Measurements from ENCODE around the gene SPON2.

The SPON2 gene

DNA sequence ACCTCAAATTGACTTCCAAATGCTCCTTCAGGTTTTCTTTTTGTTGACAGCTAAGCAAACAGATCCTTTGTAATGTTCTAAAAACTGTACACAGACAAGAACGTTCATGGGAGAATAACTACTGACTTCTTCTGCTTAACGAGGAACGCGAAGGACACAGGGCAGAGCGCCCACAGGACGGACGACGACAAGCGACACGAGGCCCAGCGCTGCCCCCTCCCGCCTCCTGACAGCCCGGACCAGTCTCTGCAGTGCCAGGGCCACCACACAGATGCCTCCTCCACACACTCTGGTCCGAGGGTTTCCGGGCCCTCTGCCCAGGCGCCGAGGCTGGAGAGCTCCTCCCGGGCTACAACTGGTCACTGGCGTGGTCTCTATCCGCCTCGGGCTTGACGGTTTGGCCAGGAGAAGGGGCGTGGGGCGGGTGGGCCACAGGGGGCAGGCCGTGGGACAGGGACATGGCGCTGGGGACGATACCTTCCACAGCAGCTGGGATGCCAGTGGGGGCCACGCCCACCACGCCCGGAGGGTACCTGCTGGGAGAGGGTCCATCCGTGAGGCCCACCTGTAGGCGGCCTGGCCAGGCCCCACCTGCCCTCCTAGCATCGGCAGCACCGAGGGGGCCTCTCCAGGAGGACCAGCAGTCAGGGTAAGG lies 39.6 kb upstream of the SPON2 start:
- Mint-ChIP-seq H3K27me3 (no peaks in the 10 kb centered on the region), H3K4me1 (ENCODE audit: low read depth) (peaks cover 10% of the 10 kb centered on the region), H3K9me3 (ENCODE audit: low read depth) (no peaks in the 10 kb centered on the region), H3K4me3 (no peak overlapping the region), H3K27ac (no peak overlapping the region), H3K36me3 (no peaks in the 10 kb centered on the region)

DNA sequence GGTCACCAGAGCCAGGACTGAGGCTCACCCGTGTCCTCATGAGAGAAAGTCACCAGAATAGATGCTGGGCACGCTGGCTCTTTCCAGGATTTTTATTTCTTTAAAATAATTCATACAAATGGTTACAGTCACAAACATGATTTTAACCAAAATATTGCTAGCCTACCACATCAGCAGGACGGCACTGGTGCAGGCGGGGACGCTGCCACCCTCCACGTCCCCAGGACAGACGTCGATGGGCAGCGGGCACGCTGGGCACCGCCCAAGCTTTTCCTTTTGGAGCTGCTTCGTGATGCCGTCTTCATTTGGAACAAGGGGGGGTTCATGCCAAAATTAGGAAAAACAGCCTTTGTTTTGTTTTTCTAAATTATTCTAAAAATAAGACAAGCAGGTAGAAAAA lies 39.0 kb upstream of the SPON2 start:
- Mint-ChIP-seq H3K36me3 (no peaks in the 10 kb centered on the region), H3K27ac (no peak overlapping the region), H3K9me3 (ENCODE audit: low read depth) (no peaks in the 10 kb centered on the region)

DNA sequence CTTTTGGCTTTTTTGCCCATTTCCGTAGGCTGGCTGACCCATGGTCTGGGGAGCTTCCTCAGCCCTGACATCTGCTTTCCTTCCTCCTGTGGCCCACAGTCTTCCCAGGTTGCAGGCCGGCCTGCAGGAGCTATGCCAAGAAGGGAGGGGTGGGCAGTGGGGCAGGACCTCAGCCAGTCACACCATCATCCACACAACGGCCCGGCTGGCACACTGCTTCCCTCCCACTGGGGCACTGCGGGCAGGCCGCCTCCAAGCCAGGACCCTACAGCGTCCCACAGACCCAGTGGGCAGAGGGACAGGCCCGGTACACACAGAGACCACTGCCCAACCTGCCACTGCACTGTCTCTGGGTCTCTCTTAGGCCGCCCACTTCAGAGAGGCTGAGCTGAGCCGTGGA lies 38.6 kb upstream of the SPON2 start:
- Mint-ChIP-seq H3K27me3 (no peaks in the 10 kb centered on the region), H3K27ac (no peak overlapping the region), H3K4me3 (no peak overlapping the region), H3K36me3 (no peaks in the 10 kb centered on the region), H3K4me1 (ENCODE audit: low read depth) (peaks cover 2% of the 10 kb centered on the region), H3K9me3 (ENCODE audit: low read depth) (no peaks in the 10 kb centered on the region)

More for the DNA sequence above, 39.0 kb upstream of the SPON2 start:
- Mint-ChIP-seq H3K4me3 (no peak overlapping the region), H3K27me3 (no peaks in the 10 kb centered on the region), H3K4me1 (ENCODE audit: low read depth) (peaks cover 4% of the 10 kb centered on the region)

DNA sequence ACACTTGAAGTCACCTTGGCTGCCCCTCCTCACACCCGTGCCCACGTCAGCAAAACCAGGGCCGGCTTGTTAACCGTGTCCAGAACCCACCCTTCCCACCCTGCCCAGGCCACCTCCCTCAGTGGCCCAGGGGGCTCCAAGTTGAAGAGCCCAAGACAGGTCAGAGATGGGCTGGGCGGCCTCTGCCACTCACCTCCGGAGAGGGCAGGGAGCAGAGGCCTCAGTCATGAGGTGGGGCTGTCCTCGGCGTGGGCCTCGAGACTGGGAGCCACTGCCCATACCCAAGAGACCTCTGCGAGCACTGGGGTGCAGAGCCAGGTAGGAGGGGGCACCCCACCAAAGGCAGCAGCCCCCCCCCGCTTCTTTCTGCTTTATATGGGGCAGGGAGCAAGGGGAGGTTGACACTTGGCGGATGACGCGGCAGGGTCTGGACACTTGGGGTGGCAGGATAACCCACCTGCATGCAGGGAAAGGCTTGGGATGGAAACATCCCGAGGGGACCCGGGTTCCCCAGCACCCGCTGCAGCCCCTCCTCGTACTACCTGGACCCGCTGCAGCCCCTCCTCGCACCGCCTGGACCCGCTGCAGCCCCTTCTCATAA lies 38.0 kb upstream of the SPON2 start:
- peaks cover 2% of the 10 kb centered on the region for H3K4me1 Mint-ChIP-seq (ENCODE audit: low read depth)
- H3K27ac Mint-ChIP-seq: no peak overlapping the region
- H3K9me3 Mint-ChIP-seq (ENCODE audit: low read depth): no peaks in the 10 kb centered on the region
- H3K36me3 Mint-ChIP-seq: no peaks in the 10 kb centered on the region
- H3K27me3 Mint-ChIP-seq: no peaks in the 10 kb centered on the region
- no peak overlapping the region for H3K4me3 Mint-ChIP-seq

DNA sequence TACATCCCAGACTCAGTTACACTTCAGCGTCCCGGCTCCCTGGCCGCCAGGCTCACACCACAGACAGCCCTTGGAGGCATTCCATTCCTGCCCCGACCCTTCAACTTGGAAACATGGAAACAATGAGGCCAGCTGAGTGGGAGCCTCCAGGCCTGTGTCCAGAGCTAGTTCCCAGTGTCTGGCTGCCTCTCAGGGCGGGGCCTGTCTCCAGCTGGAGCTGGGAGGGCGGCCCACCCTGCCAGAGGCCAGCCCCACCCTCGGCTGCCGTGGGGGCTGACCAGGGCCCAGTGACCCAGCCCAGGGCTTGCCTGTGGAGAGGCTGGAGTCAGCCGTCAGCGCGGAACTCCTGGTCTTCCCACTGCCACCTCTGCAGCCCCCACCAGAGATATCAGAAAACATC lies 37.4 kb upstream of the SPON2 start:
- no peak overlapping the region for H3K4me3 Mint-ChIP-seq
- no peaks in the 10 kb centered on the region for H3K27me3 Mint-ChIP-seq
- no peak overlapping the region for H3K27ac Mint-ChIP-seq
- H3K9me3 Mint-ChIP-seq (ENCODE audit: low read depth): no peaks in the 10 kb centered on the region
- H3K4me1 Mint-ChIP-seq (ENCODE audit: low read depth): peaks cover 2% of the 10 kb centered on the region
- H3K36me3 Mint-ChIP-seq: no peaks in the 10 kb centered on the region

DNA sequence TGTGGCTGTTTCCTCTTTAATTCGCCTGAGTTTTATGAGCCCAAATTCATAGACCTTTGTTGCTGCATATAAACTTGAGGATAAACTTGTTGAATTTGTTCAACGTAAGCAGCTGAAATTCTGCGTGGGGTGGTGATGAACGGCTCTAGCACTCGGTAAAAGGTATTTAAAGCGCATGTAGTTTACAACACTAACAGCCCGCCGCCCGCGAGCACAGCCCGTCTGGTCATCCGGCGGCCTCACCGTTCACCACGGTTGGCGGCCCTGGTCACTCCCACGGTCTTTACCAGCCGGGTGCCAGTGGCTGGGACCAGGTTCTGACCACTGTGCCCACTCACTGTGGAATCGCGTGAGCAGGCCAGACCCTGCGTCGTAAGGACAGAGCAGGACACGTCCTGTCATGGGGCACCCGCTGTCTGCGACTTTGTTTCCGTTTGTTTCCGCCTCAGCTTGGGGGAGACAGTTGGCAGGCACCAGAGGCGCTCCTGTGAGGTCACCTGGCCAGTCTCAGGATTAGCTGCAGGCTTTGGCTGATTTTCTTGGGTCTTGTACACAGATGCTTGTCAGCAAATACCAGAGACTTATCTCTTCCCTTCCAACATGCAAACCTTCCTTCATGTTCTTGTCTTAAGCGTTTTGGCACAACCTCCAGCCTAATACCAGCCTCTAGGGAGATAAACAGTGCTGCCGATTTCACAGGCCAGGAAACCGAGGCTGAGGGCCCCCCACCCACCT lies 36.8 kb upstream of the SPON2 start:
- no peaks in the 10 kb centered on the region for H3K27me3 Mint-ChIP-seq
- H3K36me3 Mint-ChIP-seq: no peaks in the 10 kb centered on the region
- peaks cover 2% of the 10 kb centered on the region for H3K4me1 Mint-ChIP-seq (ENCODE audit: low read depth)
- H3K27ac Mint-ChIP-seq: no peak overlapping the region
- H3K4me3 Mint-ChIP-seq: no peak overlapping the region
- no peaks in the 10 kb centered on the region for H3K9me3 Mint-ChIP-seq (ENCODE audit: low read depth)

GRCh38 chr4:1208266-1208961 lies 36.0 kb upstream of the SPON2 start:
- no peak overlapping the region for H3K27ac Mint-ChIP-seq
- no peaks in the 10 kb centered on the region for H3K36me3 Mint-ChIP-seq
- no peaks in the 10 kb centered on the region for H3K9me3 Mint-ChIP-seq (ENCODE audit: low read depth)
- peak overlapping the region; percentile 56 for H3K4me3 Mint-ChIP-seq
- peaks cover 8% of the 10 kb centered on the region for H3K4me1 Mint-ChIP-seq (ENCODE audit: low read depth)
- H3K27me3 Mint-ChIP-seq: no peaks in the 10 kb centered on the region

- Mint-ChIP-seq H3K36me3 (no peaks in the 10 kb centered on the region), H3K27ac (no peak overlapping the region), H3K9me3 (ENCODE audit: low read depth) (no peaks in the 10 kb centered on the region), H3K4me1 (ENCODE audit: low read depth) (peaks cover 14% of the 10 kb centered on the region), H3K4me3 (no peak overlapping the region), H3K27me3 (no peaks in the 10 kb centered on the region)
Measured at GRCh38 chr4:1207603-1208265, 35.4 kb upstream of the SPON2 start.

DNA sequence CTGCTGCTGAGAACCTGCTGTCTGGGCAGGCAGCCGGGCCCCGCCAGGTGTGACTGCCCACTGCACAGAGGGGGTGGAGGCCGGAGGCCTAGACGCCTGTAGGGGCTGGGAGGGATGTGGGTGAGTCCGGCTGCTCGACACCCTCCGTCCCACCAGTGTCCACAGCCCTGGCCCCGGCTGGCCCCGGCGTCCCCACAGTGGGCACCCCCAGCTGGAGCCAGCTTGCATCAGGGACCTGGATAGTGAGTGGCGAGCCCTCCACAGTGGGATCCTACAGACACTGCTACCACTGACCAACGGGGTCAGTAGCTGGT lies 34.7 kb upstream of the SPON2 start:
- Mint-ChIP-seq H3K4me1 (ENCODE audit: low read depth) (peaks cover 16% of the 10 kb centered on the region), H3K27ac (no peak overlapping the region), H3K36me3 (no peaks in the 10 kb centered on the region), H3K27me3 (no peaks in the 10 kb centered on the region), H3K4me3 (no peak overlapping the region), H3K9me3 (ENCODE audit: low read depth) (no peaks in the 10 kb centered on the region)

GRCh38 chr4:1206299-1207156 lies 34.1 kb upstream of the SPON2 start:
- no peak overlapping the region for H3K27ac Mint-ChIP-seq
- H3K36me3 Mint-ChIP-seq: no peaks in the 10 kb centered on the region
- no peaks in the 10 kb centered on the region for H3K27me3 Mint-ChIP-seq
- H3K4me3 Mint-ChIP-seq: no peak overlapping the region
- peaks cover 22% of the 10 kb centered on the region for H3K4me1 Mint-ChIP-seq (ENCODE audit: low read depth)
- H3K9me3 Mint-ChIP-seq (ENCODE audit: low read depth): no peaks in the 10 kb centered on the region

- Mint-ChIP-seq H3K9me3 (ENCODE audit: low read depth) (no peaks in the 10 kb centered on the region), H3K36me3 (no peaks in the 10 kb centered on the region), H3K4me1 (ENCODE audit: low read depth) (peaks cover 26% of the 10 kb centered on the region), H3K4me3 (no peak overlapping the region), H3K27me3 (no peaks in the 10 kb centered on the region), H3K27ac (no peak overlapping the region)
Measured at GRCh38 chr4:1205586-1206298, 33.4 kb upstream of the SPON2 start.

- Mint-ChIP-seq H3K9me3 (ENCODE audit: low read depth) (no peaks in the 10 kb centered on the region), H3K36me3 (no peaks in the 10 kb centered on the region), H3K27me3 (no peaks in the 10 kb centered on the region), H3K27ac (no peak overlapping the region), H3K4me1 (ENCODE audit: low read depth) (peaks cover 27% of the 10 kb centered on the region), H3K4me3 (no peak overlapping the region)
Measured at GRCh38 chr4:1204828-1205585, 32.6 kb upstream of the SPON2 start.

DNA sequence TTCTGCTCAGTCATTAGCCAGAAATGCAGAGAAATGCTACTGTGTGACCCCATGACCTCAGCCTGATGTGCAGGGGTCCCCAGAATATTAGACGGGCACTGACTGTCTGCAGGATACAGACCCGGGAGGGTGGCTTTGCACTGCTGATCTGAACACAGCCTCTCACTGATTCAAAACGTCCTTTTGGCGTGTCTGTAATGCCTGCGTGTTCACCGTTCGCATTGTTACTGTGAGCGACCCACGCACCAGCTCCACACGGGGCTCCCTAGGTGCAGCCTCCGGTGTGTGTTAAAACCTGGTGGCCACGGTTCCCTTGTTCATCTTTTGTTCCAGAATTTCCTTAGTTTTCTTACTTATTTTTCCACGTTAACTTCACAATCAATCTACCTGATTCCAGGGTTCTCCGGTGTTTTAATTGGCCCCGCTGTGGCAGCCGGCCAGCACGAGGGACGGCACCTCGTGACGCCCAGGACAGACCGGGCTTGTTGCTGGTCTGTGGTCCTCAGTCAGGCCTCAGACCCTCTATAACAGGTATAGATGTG lies 32.0 kb upstream of the SPON2 start:
- Mint-ChIP-seq H3K27ac (no peak overlapping the region), H3K4me1 (ENCODE audit: low read depth) (peaks cover 26% of the 10 kb centered on the region), H3K9me3 (ENCODE audit: low read depth) (no peaks in the 10 kb centered on the region), H3K4me3 (no peak overlapping the region), H3K36me3 (no peaks in the 10 kb centered on the region), H3K27me3 (no peaks in the 10 kb centered on the region)
